SK-MEL-5 (cell line): ENCODE results near the gene RBMS1. TPM values are rescaled to one million over a fixed set of nuclear protein-coding genes. Genes with fewer than 3 reads are reported as not detected.
A peak's percentile ranks its signal among the peaks of the same experiment; 100 is the strongest.

Source experiments
- DNase-seq: peaks from one replicate; pipeline ENCODE4 v3.0.0-alpha.2; 2016; ENCODE audit warnings: low read depth, low spot score
- in situ Hi-C: cut with HindIII; loops from 2 replicates; pipeline ENCODE4 v1.10.0; 2016; ENCODE audit warnings: low sequenced_read_pairs, high pct_unique_total_duplicates, low pct_unique_long_range_greater_than_20kb
- total RNA-seq: library from RNA; depleted of rRNA; stranded (reverse); fragments of >200 nt; shearing (Covaris generic); gene quantifications from 2 replicates; pipeline ENCODE4 v1.2.3, GENCODE V29; 2014

The RBMS1 gene
- total RNA-seq, 1 experiment from 2014 or later: 56.8 TPM

GRCh38 chr2:160365716-160366367 lies 127.8 kb downstream of the RBMS1 start:
- in situ Hi-C loops: no loop called here

GRCh38 chr2:160364364-160364763 lies 129.2 kb downstream of the RBMS1 start:
- in situ Hi-C loops: no loop called here
- no peak for DNase-seq

More at GRCh38 chr2:160365716-160366367, 127.8 kb downstream of the RBMS1 start:
- DNase-seq: no peak

- DNase-seq: no peak
Measured at GRCh38 chr2:160363961-160364360, 129.6 kb downstream of the RBMS1 start.

GRCh38 chr2:160363055-160363454 lies 130.6 kb downstream of the RBMS1 start:
- in situ Hi-C loops: no loop called here

More at GRCh38 chr2:160363961-160364360, 129.6 kb downstream of the RBMS1 start:
- in situ Hi-C loops: no loop called here

GRCh38 chr2:160362541-160362940 lies 131.1 kb downstream of the RBMS1 start:
- in situ Hi-C loops: no loop called here
- no peak for DNase-seq

More at GRCh38 chr2:160363055-160363454, 130.6 kb downstream of the RBMS1 start:
- DNase-seq: no peak

GRCh38 chr2:160362018-160362417 lies 131.6 kb downstream of the RBMS1 start:
- DNase-seq: no peak
- in situ Hi-C loops: no loop called here

GRCh38 chr2:160360089-160360757 lies 133.4 kb downstream of the RBMS1 start:
- in situ Hi-C loops: no loop called here
- DNase-seq: no peak

GRCh38 chr2:160358046-160358445 lies 135.6 kb downstream of the RBMS1 start:
- no peak for DNase-seq
- in situ Hi-C loops: no loop called here

GRCh38 chr2:160356485-160356884 lies 137.1 kb downstream of the RBMS1 start:
- DNase-seq: no peak
- in situ Hi-C loops: no loop called here

GRCh38 chr2:160355080-160355479 lies 138.5 kb downstream of the RBMS1 start:
- DNase-seq: no peak
- in situ Hi-C loops: no loop called here

GRCh38 chr2:160354677-160355076 lies 138.9 kb downstream of the RBMS1 start:
- DNase-seq: no peak
- in situ Hi-C loops: no loop called here

- no peak for DNase-seq
- in situ Hi-C loops: no loop called here
Measured at GRCh38 chr2:160353813-160354212, 139.8 kb downstream of the RBMS1 start.

- in situ Hi-C loops: no loop called here
- peak; percentile 37 for DNase-seq
Measured at GRCh38 chr2:160353166-160353565, 140.4 kb downstream of the RBMS1 start.

- in situ Hi-C loops: no loop called here
- DNase-seq: no peak
Measured at GRCh38 chr2:160352500-160352899, 141.1 kb downstream of the RBMS1 start.

- in situ Hi-C loops: no loop called here
- DNase-seq: no peak
Measured at GRCh38 chr2:160351956-160352355, 141.7 kb downstream of the RBMS1 start.

- in situ Hi-C loops: no loop called here
- DNase-seq: no peak
Measured at GRCh38 chr2:160349306-160349705, 144.3 kb downstream of the RBMS1 start.

- DNase-seq: no peak
- in situ Hi-C loops: no loop called here
Measured at GRCh38 chr2:160347269-160347863, 146.2 kb downstream of the RBMS1 start.

GRCh38 chr2:160345071-160345764 lies 148.4 kb downstream of the RBMS1 start:
- no peak for DNase-seq
- in situ Hi-C loops: no loop called here
